AG09319 (cell line): ENCODE data around the gene HDAC4.

Source experiments
- DNase-seq: peaks from one replicate; pipeline ENCODE4 v3.0.0-alpha.2; 2010; ENCODE audit warnings: low read depth; ENCODE audit errors: extremely low read depth
- TF ChIP-seq, protein P1 (sequence below): IDR thresholded peaks from 2 replicates; pipeline ENCODE4 v1.5.1; 2011; ENCODE audit warnings: low read depth, mild to moderate bottlenecking, inconsistent platforms, low read length, moderate library complexity

Gene HDAC4

DNA sequence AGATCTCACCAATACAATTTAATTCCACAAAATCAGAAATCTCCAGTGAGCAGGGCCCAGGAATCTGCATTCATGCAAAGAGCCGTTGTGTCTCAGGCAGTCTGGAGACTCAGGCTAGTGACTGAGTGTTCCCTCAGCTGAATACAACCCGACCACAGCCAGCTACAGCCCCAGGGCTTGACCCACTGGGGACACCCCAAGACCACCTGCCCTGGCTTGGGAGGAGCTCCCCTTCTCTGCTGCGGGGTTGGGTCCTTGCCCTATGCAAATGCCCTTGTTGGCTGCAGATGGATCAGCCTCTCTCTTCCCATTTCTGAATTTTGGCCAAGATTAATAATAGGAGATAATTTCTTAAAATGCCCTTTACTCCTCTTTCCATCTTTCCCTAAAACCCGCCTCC, 395.2 kb downstream of the HDAC4 start:
- TF ChIP-seq, protein P1, sequence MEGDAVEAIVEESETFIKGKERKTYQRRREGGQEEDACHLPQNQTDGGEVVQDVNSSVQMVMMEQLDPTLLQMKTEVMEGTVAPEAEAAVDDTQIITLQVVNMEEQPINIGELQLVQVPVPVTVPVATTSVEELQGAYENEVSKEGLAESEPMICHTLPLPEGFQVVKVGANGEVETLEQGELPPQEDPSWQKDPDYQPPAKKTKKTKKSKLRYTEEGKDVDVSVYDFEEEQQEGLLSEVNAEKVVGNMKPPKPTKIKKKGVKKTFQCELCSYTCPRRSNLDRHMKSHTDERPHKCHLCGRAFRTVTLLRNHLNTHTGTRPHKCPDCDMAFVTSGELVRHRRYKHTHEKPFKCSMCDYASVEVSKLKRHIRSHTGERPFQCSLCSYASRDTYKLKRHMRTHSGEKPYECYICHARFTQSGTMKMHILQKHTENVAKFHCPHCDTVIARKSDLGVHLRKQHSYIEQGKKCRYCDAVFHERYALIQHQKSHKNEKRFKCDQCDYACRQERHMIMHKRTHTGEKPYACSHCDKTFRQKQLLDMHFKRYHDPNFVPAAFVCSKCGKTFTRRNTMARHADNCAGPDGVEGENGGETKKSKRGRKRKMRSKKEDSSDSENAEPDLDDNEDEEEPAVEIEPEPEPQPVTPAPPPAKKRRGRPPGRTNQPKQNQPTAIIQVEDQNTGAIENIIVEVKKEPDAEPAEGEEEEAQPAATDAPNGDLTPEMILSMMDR: no peak
- DNase-seq: no peak

DNA sequence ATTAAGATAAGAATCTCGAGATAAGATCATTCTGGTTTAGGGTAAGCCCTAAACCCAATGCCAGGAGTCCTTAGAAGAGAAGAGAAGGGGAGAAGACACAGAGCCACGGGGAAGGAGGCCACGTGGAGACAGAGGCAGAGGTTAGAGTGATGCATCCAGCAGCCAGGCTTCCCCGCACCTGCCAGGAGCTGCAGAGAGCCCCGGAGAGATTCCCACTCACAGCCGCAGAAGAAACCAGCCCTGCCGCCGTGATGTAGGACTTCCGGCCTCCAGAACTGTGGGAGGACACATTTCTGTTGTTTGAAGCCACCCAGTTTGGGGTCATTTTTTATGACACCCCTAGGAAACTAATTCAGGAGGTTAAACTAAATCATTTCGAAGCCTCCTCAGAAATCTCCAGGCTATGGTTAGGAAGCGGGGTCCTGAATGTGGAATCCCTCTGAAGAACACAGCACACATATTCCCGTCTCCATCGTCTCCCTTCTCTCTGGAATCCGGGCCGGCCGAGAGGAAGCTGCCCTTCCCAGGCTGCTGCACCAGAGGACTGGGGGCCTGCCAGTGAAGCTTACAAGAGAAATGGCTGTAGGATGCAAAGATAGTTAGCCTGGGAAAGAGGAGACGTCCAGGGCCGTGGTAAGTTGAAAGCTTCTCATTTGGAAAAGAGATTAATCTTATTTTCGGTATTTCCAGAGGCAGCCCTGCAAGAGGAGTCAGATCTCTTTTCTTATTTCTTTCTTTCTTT, 396.4 kb downstream of the HDAC4 start:
- DNase-seq: no peak
- TF ChIP-seq, protein P1: no peak

DNA sequence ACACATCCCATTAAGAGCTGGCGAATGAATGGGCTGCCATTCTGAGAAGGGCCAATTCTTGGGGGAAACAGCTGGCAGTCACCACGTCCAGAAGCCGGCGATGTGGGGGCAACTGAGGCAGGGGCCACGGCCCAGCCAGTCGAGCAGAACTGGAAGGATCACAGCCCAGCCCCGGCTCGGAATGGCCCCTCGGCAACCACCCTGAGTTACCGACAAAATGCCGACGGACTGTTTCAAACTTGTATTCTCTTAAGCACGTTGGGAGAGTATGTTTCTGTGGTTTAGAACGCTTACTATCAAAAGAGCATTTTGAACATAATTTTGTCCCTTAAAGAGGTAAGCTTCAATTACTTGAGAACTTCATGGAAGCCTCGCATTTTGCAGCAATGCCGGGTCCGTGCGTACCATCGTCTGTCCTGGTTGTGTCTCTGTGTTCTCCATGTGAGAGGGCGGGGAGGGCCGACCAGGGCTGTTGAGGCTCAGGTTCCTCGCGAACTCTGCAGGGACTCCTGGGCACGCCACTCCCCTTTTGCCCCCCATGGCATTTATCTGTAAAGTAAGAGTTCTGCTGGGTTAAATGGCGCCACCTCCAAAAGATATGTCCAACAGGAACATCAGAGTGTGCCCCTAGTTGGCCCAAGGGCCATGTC, 397.1 kb downstream of the HDAC4 start:
- no peak for DNase-seq
- TF ChIP-seq, protein P1: no peak

DNA sequence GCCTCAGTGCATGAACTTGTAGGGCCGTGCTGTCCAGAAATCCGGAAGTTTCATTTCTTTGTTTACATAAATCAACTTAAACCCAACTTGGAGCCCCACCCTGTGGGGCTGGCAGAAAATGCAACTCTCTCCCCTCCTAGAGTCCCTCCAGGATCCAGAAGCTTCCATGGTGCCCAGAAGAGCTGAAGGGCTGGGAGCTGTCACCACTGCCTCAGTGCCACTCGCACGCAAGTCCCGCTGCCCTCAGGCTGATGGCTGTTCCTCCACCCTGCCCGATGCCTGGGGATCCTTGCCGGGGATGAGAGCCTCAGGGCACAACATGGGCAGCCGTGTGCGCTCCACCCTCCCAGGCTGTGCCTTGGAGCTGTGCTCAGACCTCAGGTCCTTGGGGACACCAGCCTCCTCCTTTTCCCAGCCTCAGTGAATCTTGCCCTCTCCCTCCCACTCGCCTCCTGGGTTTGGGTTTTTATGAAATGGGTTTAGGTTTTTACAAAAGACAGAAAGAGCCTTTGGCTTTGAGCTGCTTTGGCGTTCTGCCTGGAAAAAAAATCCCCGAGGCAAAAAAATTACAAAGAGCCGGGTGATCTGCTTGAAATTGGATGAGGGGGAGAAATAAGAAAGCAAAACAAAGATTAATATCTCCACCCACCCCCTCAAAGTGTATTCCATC, 397.7 kb downstream of the HDAC4 start:
- peak; percentile 83 for DNase-seq

DNA sequence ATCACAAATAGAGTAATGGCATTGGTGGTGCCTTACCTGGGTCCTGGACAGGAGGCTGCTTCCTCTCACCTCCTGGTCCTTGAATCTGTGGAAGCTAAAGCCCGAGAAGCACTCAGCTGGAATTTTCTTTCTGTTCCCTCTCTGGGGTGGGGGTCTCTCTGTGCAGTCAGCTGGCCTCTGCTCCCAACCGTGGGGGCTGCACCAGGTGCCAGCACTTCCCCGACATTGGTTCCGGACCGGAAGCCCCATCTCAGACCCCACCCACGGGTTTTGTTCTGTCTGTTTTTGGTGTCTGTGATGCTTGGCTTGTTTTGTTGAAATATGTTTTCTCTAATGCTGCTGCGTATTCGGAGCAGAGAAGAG, 398.2 kb downstream of the HDAC4 start:
- no peak for DNase-seq

More for the DNA sequence above, 397.7 kb downstream of the HDAC4 start:
- TF ChIP-seq, protein P1: peak; percentile 67

DNA sequence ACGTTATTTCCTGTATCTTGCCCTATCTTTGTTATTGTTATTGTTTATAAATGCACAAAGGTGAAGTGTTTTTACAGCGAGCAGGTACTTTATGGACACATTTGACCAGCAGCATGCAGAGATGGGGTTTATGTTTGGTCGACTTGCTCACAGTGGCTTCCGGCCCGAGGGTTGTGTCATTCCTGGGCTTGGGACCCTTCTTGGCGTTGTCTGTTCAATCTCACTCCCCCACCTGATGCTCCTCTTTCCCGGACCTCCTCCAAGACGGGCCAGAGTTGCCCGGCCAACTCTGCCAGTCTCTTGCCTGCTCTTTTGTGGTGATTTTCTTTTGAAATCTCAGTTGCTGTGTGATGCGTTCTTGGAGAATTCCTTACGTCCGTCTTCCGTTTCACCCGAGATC, 399.0 kb downstream of the HDAC4 start:
- TF ChIP-seq, protein P1: no peak
- no peak for DNase-seq

More for the DNA sequence above, 398.2 kb downstream of the HDAC4 start:
- TF ChIP-seq, protein P1: no peak
